PC-3 (cell line): ENCODE measurements around the gene SLIT1. TPM values are rescaled to one million over a fixed set of nuclear protein-coding genes. Genes with fewer than 3 reads are reported as not detected.

Experiments
- ATAC-seq: fragments of 200-7000 bp; cut with Tn5 transposase; 2 replicates; pipeline ENCODE4 v1.9.1; 2020; ENCODE audit warnings: mild to moderate bottlenecking, moderate library complexity
- BruUV-seq: library from RNA; stranded (reverse); fragments of 400-500 nt; replicated peaks from 2 replicates; lab custom pipeline; 2021; lab: Mats Ljungman, UMichigan
- CTCF ChIA-PET: fragments of 300-600 bp; sonication (Branson Sonifier 250); formaldehyde crosslinking; loops from one replicate; lab custom pipeline; 2022; ENCODE audit warnings: antibody characterized with exemption; lab: Charles Lee
- POLR2A ChIA-PET: fragments of 300-600 bp; sonication (Branson Sonifier 250); formaldehyde crosslinking; loops from one replicate; lab custom pipeline; 2022; ENCODE audit warnings: antibody characterized with exemption; ENCODE audit not compliant: unreplicated experiment; lab: Charles Lee
- DNase-seq: peaks from one replicate; pipeline ENCODE4 v3.0.0-alpha.2; 2015
- H2AFZ ChIP-seq: fragments of 300-600 bp; sonication (generic); 2 replicates; pipeline ENCODE4 v1.6.0; 2016; ENCODE audit warnings: antibody characterized with exemption, low read length
- H3F3A ChIP-seq: fragments of 300-600 bp; sonication (generic); one replicate; pipeline ENCODE4 v1.6.0; 2017; ENCODE audit warnings: antibody characterized with exemption, low read length, control low read depth, mild to moderate bottlenecking; ENCODE audit not compliant: unreplicated experiment
- H3K27ac ChIP-seq: fragments of 300-600 bp; sonication (generic); 2 replicates; pipeline ENCODE4 v1.5.1; 2016; ENCODE audit warnings: mild to moderate bottlenecking, low read length
- H3K27me3 ChIP-seq: fragments of 300-600 bp; sonication (generic); 2 replicates; pipeline ENCODE4 v1.6.1; 2016; ENCODE audit warnings: low read length, mixed read lengths
- H3K36me3 ChIP-seq: fragments of 300-600 bp; sonication (generic); 2 replicates; pipeline ENCODE4 v1.6.1; 2016; ENCODE audit warnings: low read depth, mixed run types, low read length, mixed read lengths
- H3K4me1 ChIP-seq: fragments of 300-600 bp; sonication (generic); 2 replicates; pipeline ENCODE4 v1.5.1; 2016; ENCODE audit warnings: low read length; ENCODE audit not compliant: insufficient read depth
- H3K4me2 ChIP-seq: fragments of 300-600 bp; sonication (generic); 2 replicates; pipeline ENCODE4 v1.6.0; 2016; ENCODE audit warnings: low read length
- H3K4me3 ChIP-seq: fragments of 300-600 bp; sonication (generic); 2 replicates; pipeline ENCODE4 v1.5.1; 2016; ENCODE audit warnings: mild to moderate bottlenecking, low read length, mixed read lengths
- H3K79me2 ChIP-seq: fragments of 300-600 bp; sonication (generic); 2 replicates; pipeline ENCODE4 v1.6.1; 2017; ENCODE audit warnings: low read length, mixed read lengths
- H3K9ac ChIP-seq: fragments of 300-600 bp; sonication (generic); 2 replicates; pipeline ENCODE4 v1.6.0; 2016; ENCODE audit warnings: mild to moderate bottlenecking, low read length
- H3K9me2 ChIP-seq: fragments of 300-600 bp; sonication (generic); replicated peaks from 2 replicates; pipeline ENCODE4 v1.6.1; 2016; ENCODE audit warnings: mixed run types, low read length, mixed read lengths
- H3K9me3 ChIP-seq: fragments of 300-600 bp; sonication (generic); 2 replicates; pipeline ENCODE4 v1.6.1; 2016; ENCODE audit warnings: low read length, mixed read lengths
- H4K20me1 ChIP-seq: fragments of 300-600 bp; sonication (generic); 2 replicates; pipeline ENCODE4 v1.6.1; 2016; ENCODE audit warnings: low read length, mixed read lengths
- EZH2 ChIP-seq: fragments of 300-600 bp; sonication (generic); IDR thresholded peaks from one replicate; pipeline ENCODE4 v1.6.1; 2017; ENCODE audit warnings: antibody characterized with exemption, mild to moderate bottlenecking, low read length; ENCODE audit not compliant: unreplicated experiment
- EZH2phosphoT487 ChIP-seq: fragments of 300-600 bp; sonication (generic); IDR thresholded peaks from 2 replicates; pipeline ENCODE4 v1.6.1; 2018; ENCODE audit warnings: mild to moderate bottlenecking, antibody characterized with exemption, low read length, borderline replicate concordance
- intact Hi-C: fragments of 100-400 bp; cut with micrococcal nuclease; formaldehyde crosslinking; loops from 2 replicates; pipeline ENCODE4 v1.9.0; 2023
- total RNA-seq: library from RNA; depleted of rRNA; stranded (reverse); fragments of >200 nt; gene quantifications from 2 replicates; pipeline ENCODE4 v1.2.3, GENCODE V29; 2014
- TF ChIP-seq, protein P1 (sequence below): fragments of 300-600 bp; sonication (generic); conservative IDR thresholded peaks from 2 replicates; pipeline ENCODE4 v1.5.1; 2017; ENCODE audit warnings: antibody characterized with exemption, low read depth, mild to moderate bottlenecking, low read length

SLIT1 gene
- total RNA-seq, 1 experiment from 2014 or later = not detected

DNA sequence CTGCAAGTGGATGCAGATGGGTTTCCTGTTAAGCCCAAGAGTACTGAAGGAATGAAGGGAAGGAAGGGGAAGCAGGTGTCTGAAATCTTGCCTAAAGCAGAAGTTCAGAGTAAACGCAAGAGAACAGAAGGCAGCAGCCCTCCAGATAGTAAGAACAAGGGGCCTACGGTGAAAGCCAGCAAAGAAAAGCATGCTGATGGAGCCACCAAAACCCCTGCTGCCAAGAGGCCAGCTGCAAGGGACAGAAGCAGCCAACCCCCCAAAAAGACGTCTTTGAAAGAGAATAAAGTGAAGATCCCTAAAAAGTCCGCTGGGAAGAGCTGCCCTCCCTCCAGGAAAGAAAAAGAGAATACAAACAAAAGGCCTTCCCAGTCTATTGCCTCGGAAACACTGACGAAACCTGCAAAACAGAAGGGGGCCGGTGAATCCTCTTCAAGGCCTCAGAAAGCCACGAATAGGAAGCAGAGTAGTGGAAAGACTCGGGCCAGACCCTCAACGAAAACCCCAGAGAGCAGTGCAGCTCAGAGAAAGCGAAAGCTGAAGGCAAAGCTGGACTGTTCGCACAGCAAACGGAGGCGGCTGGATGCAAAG is 201.1 kb downstream of the SLIT1 start:
- no peaks in the 10 kb centered on the region for H3K9me3 ChIP-seq
- H3K4me1 ChIP-seq = no peaks in the 10 kb centered on the region
- BruUV-seq = no TSS peak
- H3K79me2 ChIP-seq = no peaks in the 10 kb centered on the region
- no peak for TF ChIP-seq EZH2phosphoT487
- no peaks in the 10 kb centered on the region for H3K27me3 ChIP-seq
- no peak overlapping the region for H2AFZ ChIP-seq
- H3K27ac ChIP-seq = no peak overlapping the region
- H3K9me2 ChIP-seq = no peaks in the 10 kb centered on the region
- DNase-seq (no peak), ATAC-seq (no peak)
- H3K4me3 ChIP-seq = no peak overlapping the region
- 0 out of 2 replicates have a peak, but pooled peaks cover 4% of the 10 kb centered on the region for H3K36me3 ChIP-seq
- no peaks in the 10 kb centered on the region for H4K20me1 ChIP-seq
- no peak overlapping the region for H3K4me2 ChIP-seq
- intact Hi-C loops = no loop called here
- H3K9ac ChIP-seq = no peak overlapping the region
- ChIA-PET CTCF (no interaction called here), POLR2A (no interaction called here)
- no peaks in the 10 kb centered on the region for H3F3A ChIP-seq

DNA sequence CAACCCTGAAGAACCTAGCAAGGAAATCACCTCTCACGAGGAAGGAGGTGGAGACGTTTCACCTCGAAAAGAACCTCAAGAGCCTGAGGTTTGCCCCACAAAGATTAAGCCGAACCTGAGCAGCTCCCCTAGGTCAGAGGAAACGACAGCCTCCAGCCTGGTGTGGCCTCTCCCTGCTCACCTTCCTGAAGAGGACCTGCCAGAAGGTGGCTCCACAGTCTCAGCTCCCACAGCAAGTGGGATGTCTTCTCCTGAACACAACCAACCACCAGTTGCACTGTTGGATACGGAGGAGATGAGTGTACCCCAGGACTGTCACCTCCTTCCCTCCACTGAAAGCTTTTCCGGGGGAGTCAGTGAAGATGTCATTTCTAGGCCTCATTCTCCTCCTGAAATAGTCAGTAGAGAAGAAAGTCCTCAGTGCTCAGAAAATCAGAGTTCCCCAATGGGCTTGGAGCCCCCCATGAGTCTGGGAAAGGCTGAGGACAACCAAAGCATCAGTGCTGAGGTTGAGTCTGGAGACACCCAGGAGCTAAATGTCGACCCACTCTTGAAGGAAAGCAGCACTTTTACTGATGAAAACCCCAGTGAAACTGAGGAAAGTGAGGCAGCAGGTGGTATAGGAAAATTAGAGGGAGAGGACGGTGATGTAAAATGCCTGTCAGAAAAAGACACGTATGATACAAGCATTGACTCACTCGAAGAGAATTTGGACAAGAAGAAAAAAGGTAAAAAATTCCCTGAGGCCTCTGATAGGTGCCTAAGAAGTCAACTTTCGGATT is 203.4 kb downstream of the SLIT1 start:
- Histone ChIP-seq H2AFZ (no peak overlapping the region), H3K27ac (no peak overlapping the region), H4K20me1 (no peaks in the 10 kb centered on the region), H3K9me2 (no peaks in the 10 kb centered on the region), H3K4me2 (no peak overlapping the region), H3K36me3 (0 out of 2 replicates have a peak, but pooled peaks cover 4% of the 10 kb centered on the region), H3K4me3 (no peak overlapping the region), H3K79me2 (no peaks in the 10 kb centered on the region), H3K4me1 (no peaks in the 10 kb centered on the region), H3K9me3 (no peaks in the 10 kb centered on the region), H3K27me3 (no peaks in the 10 kb centered on the region), H3F3A (no peaks in the 10 kb centered on the region), H3K9ac (no peak overlapping the region)
- intact Hi-C loops = no loop called here
- CTCF ChIA-PET = no interaction called here
- no peak for TF ChIP-seq EZH2
- TF ChIP-seq EZH2phosphoT487 = no peak
- TF ChIP-seq, protein P1, sequence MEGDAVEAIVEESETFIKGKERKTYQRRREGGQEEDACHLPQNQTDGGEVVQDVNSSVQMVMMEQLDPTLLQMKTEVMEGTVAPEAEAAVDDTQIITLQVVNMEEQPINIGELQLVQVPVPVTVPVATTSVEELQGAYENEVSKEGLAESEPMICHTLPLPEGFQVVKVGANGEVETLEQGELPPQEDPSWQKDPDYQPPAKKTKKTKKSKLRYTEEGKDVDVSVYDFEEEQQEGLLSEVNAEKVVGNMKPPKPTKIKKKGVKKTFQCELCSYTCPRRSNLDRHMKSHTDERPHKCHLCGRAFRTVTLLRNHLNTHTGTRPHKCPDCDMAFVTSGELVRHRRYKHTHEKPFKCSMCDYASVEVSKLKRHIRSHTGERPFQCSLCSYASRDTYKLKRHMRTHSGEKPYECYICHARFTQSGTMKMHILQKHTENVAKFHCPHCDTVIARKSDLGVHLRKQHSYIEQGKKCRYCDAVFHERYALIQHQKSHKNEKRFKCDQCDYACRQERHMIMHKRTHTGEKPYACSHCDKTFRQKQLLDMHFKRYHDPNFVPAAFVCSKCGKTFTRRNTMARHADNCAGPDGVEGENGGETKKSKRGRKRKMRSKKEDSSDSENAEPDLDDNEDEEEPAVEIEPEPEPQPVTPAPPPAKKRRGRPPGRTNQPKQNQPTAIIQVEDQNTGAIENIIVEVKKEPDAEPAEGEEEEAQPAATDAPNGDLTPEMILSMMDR = no peak
- DNase-seq = no peak
- POLR2A ChIA-PET = no interaction called here
- BruUV-seq = no TSS peak
- ATAC-seq = no peak

DNA sequence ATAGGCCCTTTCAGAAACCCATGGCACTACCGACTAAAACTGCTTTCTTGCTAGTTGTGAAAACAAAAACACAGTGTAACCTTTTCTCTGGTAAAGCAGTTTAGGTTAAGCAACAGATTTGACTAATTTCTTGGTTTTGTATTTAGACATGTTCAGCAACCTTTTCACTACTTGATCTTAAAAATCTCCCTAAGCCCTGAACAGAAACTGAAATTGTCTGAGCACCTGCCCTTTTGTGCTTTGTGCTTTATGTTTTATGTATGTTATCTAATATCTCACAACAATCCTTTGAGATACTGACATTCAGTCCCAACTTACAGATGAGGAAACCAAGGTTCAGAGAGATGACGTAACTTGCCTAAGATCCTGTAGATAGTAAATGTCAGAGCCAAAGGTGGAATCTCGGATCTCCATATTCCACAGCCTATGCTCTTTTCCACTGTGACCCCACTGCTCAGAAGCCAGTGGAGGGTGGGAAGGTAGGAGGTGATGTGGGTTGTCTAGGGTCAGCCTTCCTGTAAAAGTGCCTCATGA is 207.1 kb downstream of the SLIT1 start:
- DNase-seq = no peak
- Histone ChIP-seq H3K4me1 (no peaks in the 10 kb centered on the region), H4K20me1 (no peaks in the 10 kb centered on the region), H3F3A (no peaks in the 10 kb centered on the region), H3K9me3 (no peaks in the 10 kb centered on the region), H3K36me3 (0 out of 2 replicates have a peak, but pooled peaks cover 4% of the 10 kb centered on the region), H3K79me2 (no peaks in the 10 kb centered on the region), H3K27me3 (no peaks in the 10 kb centered on the region), H3K9ac (no peak overlapping the region), H3K9me2 (no peaks in the 10 kb centered on the region), H3K4me3 (no peak overlapping the region), H3K27ac (no peak overlapping the region), H3K4me2 (no peak overlapping the region), H2AFZ (no peak overlapping the region)
- CTCF ChIA-PET = no interaction called here
- POLR2A ChIA-PET = no interaction called here
- TF ChIP-seq EZH2 (no peak), EZH2phosphoT487 (no peak)
- TF ChIP-seq, protein P1 = no peak
- intact Hi-C loops = no loop called here
- BruUV-seq = no TSS peak
- no peak for ATAC-seq
